Glomerular endothelial cell (primary cell): Measurements from ENCODE around the gene TADA2B. TPM values are rescaled to one million over a fixed set of nuclear protein-coding genes. Genes with fewer than 3 reads are reported as not detected.

ENCODE experiments used
- DNase-seq: peaks from one replicate; pipeline ENCODE4 v3.0.0-alpha.2; 2011; ENCODE audit warnings: low read depth, low spot score; ENCODE audit errors: extremely low read depth
- total RNA-seq: library from RNA; depleted of rRNA; stranded (reverse); fragments of >200 nt; gene quantifications from 2 replicates; pipeline ENCODE4 v1.2.3, GENCODE V29; 2015

The TADA2B gene
- total RNA-seq, 1 donor from 2014 or later: 15.9 TPM

- no peak for DNase-seq
Observed at GRCh38 chr4:7016512-7016911, 26.7 kb upstream of the TADA2B start.

- no peak for DNase-seq
Observed at GRCh38 chr4:7017446-7018048, 25.6 kb upstream of the TADA2B start.

GRCh38 chr4:7018281-7018680 lies 24.9 kb upstream of the TADA2B start:
- no peak for DNase-seq

GRCh38 chr4:7019367-7019766 lies 23.8 kb upstream of the TADA2B start:
- no peak for DNase-seq

- no peak for DNase-seq
Observed at GRCh38 chr4:7020290-7020689, 22.9 kb upstream of the TADA2B start.

GRCh38 chr4:7020856-7021255 lies 22.3 kb upstream of the TADA2B start:
- no peak for DNase-seq

GRCh38 chr4:7021355-7021754 lies 21.8 kb upstream of the TADA2B start:
- DNase-seq: no peak

- DNase-seq: no peak
Observed at GRCh38 chr4:7021930-7022664, 21.1 kb upstream of the TADA2B start.

- DNase-seq: no peak
Observed at GRCh38 chr4:7023486-7023885, 19.7 kb upstream of the TADA2B start.

- DNase-seq: no peak
Observed at GRCh38 chr4:7023901-7024300, 19.3 kb upstream of the TADA2B start.

- DNase-seq: no peak
Observed at GRCh38 chr4:7024336-7024890, 18.8 kb upstream of the TADA2B start.

GRCh38 chr4:7025040-7025602 lies 18.1 kb upstream of the TADA2B start:
- DNase-seq: no peak

- no peak for DNase-seq
Observed at GRCh38 chr4:7026107-7026506, 17.1 kb upstream of the TADA2B start.

- no peak for DNase-seq
Observed at GRCh38 chr4:7027284-7027683, 15.9 kb upstream of the TADA2B start.

- DNase-seq: no peak
Observed at GRCh38 chr4:7027913-7028312, 15.3 kb upstream of the TADA2B start.

GRCh38 chr4:7029212-7029611 lies 14.0 kb upstream of the TADA2B start:
- DNase-seq: no peak

GRCh38 chr4:7029921-7030320 lies 13.3 kb upstream of the TADA2B start:
- DNase-seq: no peak

- no peak for DNase-seq
Observed at GRCh38 chr4:7030856-7031255, 12.3 kb upstream of the TADA2B start.

GRCh38 chr4:7031558-7032449 lies 11.4 kb upstream of the TADA2B start:
- DNase-seq: no peak

GRCh38 chr4:7032596-7032995 lies 10.6 kb upstream of the TADA2B start:
- DNase-seq: no peak
